IMR-90 (cell line): ENCODE results near the gene LRIG1. TPM values are rescaled to one million over a fixed set of nuclear protein-coding genes. Genes with fewer than 3 reads are reported as not detected.

Source experiments
- ATAC-seq: fragments of 200-7000 bp; cut with Tn5 transposase; 2 replicates; pipeline ENCODE4 v1.9.1; 2020; ENCODE audit warnings: low read depth, mild to moderate bottlenecking, moderate library complexity
- BruUV-seq: library from RNA; stranded (reverse); fragments of 400-500 nt; replicated peaks from 2 replicates; lab custom pipeline; 2021; lab: Mats Ljungman, UMichigan
- CTCF ChIA-PET: fragments of 300-600 bp; formaldehyde crosslinking; extraction: SDS; loops from one replicate; lab custom pipeline; 2021; ENCODE audit warnings: antibody characterized with exemption; lab: Yijun Ruan, JAX
- POLR2A ChIA-PET: fragments of 300-600 bp; sonication (Branson Sonifier 250); formaldehyde crosslinking; loops from one replicate; lab custom pipeline; 2022; ENCODE audit warnings: antibody characterized with exemption; ENCODE audit not compliant: unreplicated experiment; lab: Charles Lee
- DNase-seq: peaks from one replicate; pipeline ENCODE4 v3.0.0; 2013
- H2AFZ ChIP-seq: replicated peaks from 2 replicates; pipeline ENCODE3; 2013; ENCODE audit warnings: low read length, mild to moderate bottlenecking; ENCODE audit not compliant: poor library complexity
- H2AK5ac ChIP-seq: 2 replicates; pipeline ENCODE4 v1.6.1; 2013; ENCODE audit warnings: low read depth, low read length, inconsistent platforms
- H2AK9ac ChIP-seq: replicated peaks from 2 replicates; pipeline ENCODE3; 2013; ENCODE audit warnings: mild to moderate bottlenecking, low read depth, low read length, moderate library complexity; ENCODE audit not compliant: poor library complexity
- H2BK120ac ChIP-seq: 2 replicates; pipeline ENCODE4 v1.6.1; 2013; ENCODE audit warnings: low read depth, low read length, inconsistent platforms
- H2BK15ac ChIP-seq: 3 replicates; pipeline ENCODE4 v1.6.1; 2013; ENCODE audit warnings: low read depth, low read length, inconsistent platforms
- H2BK20ac ChIP-seq: 2 replicates; pipeline ENCODE4 v1.6.1; 2013; ENCODE audit warnings: low read depth, mild to moderate bottlenecking, inconsistent platforms, low read length, moderate library complexity
- H2BK5ac ChIP-seq: 2 replicates; pipeline ENCODE4 v1.6.1; 2013; ENCODE audit warnings: mild to moderate bottlenecking, low read depth, low read length, inconsistent platforms; ENCODE audit not compliant: poor library complexity, severe bottlenecking
- H3K14ac ChIP-seq: replicated peaks from 2 replicates; pipeline ENCODE4 v1.6.1; 2013; ENCODE audit warnings: low read depth, low read length, inconsistent platforms
- H3K18ac ChIP-seq: 2 replicates; pipeline ENCODE4 v1.6.1; 2013; ENCODE audit warnings: low read depth, low read length, control low read depth
- H3K23ac ChIP-seq: 2 replicates; pipeline ENCODE4 v1.6.1; 2013; ENCODE audit warnings: low read depth, low read length, inconsistent platforms
- H3K27ac ChIP-seq: 2 replicates; pipeline ENCODE4 v1.5.1; 2013; ENCODE audit warnings: mild to moderate bottlenecking, control low read depth, low read length; ENCODE audit not compliant: insufficient read depth
- H3K27me3 ChIP-seq: 2 replicates; pipeline ENCODE4 v1.6.1; 2013; ENCODE audit warnings: low read length; ENCODE audit not compliant: control insufficient read depth, insufficient read depth
- H3K36me3 ChIP-seq: 2 replicates; pipeline ENCODE4 v1.6.1; 2013; ENCODE audit warnings: low read length, mixed read lengths; ENCODE audit not compliant: control insufficient read depth, insufficient read depth
- H3K4ac ChIP-seq: 2 replicates; pipeline ENCODE4 v1.6.1; 2013; ENCODE audit warnings: low read depth, low read length, inconsistent platforms
- H3K4me1 ChIP-seq: 2 replicates; pipeline ENCODE4 v1.6.1; 2013; ENCODE audit warnings: low read length, mixed read lengths; ENCODE audit not compliant: control insufficient read depth, insufficient read depth
- H3K4me2 ChIP-seq: 2 replicates; pipeline ENCODE4 v1.6.1; 2013; ENCODE audit warnings: low read depth, mild to moderate bottlenecking, control low read depth, low read length, moderate library complexity
- H3K4me3 ChIP-seq: 2 replicates; pipeline ENCODE4 v1.5.1; 2013; ENCODE audit warnings: low read depth, mild to moderate bottlenecking, control low read depth, low read length, moderate library complexity; ENCODE audit not compliant: insufficient read depth
- H3K56ac ChIP-seq: 2 replicates; pipeline ENCODE4 v1.6.1; 2013; ENCODE audit warnings: low read length, inconsistent platforms; ENCODE audit not compliant: insufficient read depth; ENCODE audit errors: extremely low read depth
- H3K79me1 ChIP-seq, 2 experiments: 2 replicates each; pipeline ENCODE4 v1.6.1; 2013; ENCODE audit warnings: low read length in 2 of 2, inconsistent platforms in 1 of 2, low read depth in 1 of 2
- H3K9ac ChIP-seq: 2 replicates; pipeline ENCODE4 v1.6.1; 2013; ENCODE audit warnings: low read depth, low read length, control low read depth
- H3K9me1 ChIP-seq: 2 replicates; pipeline ENCODE4 v1.6.1; 2013; ENCODE audit warnings: low read length, inconsistent platforms; ENCODE audit not compliant: insufficient read depth
- H3K9me3 ChIP-seq: 2 replicates; pipeline ENCODE4 v1.6.1; 2013; ENCODE audit warnings: low read length; ENCODE audit not compliant: control insufficient read depth, insufficient read depth
- H4K20me1 ChIP-seq: 2 replicates; pipeline ENCODE4 v1.6.1; 2013; ENCODE audit warnings: low read length, inconsistent platforms; ENCODE audit not compliant: insufficient read depth
- H4K5ac ChIP-seq: 2 replicates; pipeline ENCODE4 v1.6.1; 2013; ENCODE audit warnings: mild to moderate bottlenecking, low read depth, low read length, control low read depth
- H4K8ac ChIP-seq, 2 experiments: 2 replicates each; pipeline ENCODE4 v1.6.1; 2013; ENCODE audit warnings: low read depth in 2 of 2, low read length in 2 of 2, control low read depth in 1 of 2, inconsistent platforms in 1 of 2
- H4K91ac ChIP-seq: 2 replicates; pipeline ENCODE4 v1.6.1; 2013; ENCODE audit warnings: low read depth, low read length, inconsistent platforms; ENCODE audit not compliant: insufficient read depth
- CEBPB ChIP-seq: IDR thresholded peaks from 2 replicates; pipeline ENCODE4 v1.6.1; 2012; ENCODE audit warnings: low read depth, low read length, improper control_type of control experiment
- MAFK ChIP-seq: IDR thresholded peaks from 2 replicates; pipeline ENCODE4 v1.6.1; 2012; ENCODE audit warnings: low read depth, low read length, improper control_type of control experiment
- NFE2L2 ChIP-seq: fragments of 150-350 bp; IDR thresholded peaks from 2 replicates; pipeline ENCODE4 v1.6.1; 2016; ENCODE audit warnings: low read depth, mild to moderate bottlenecking, low read length
- SMC3 ChIP-seq: fragments of 150-350 bp; IDR thresholded peaks from 2 replicates; pipeline ENCODE4 v1.6.1; 2016; ENCODE audit warnings: low read depth, mild to moderate bottlenecking, antibody characterized with exemption, low read length, moderate library complexity
- WGBS, 2 experiments: methylation state at CpG; one replicate each; pipeline versions ENCODE4 v1.1.5 to v1.1.7; 2013; ENCODE audit warnings: missing lambda C conversion rate in 2 of 2; ENCODE audit not compliant: insufficient read length in 1 of 2; ENCODE audit errors: extremely low coverage in 2 of 2; 5-methylcytosine and 5-hydroxymethylcytosine counted together
- dilution Hi-C: fragments of 300-500 bp; cut with HindIII; formaldehyde crosslinking; loops from one replicate; pipeline ENCODE4 v1.14.3; 2018; ENCODE audit warnings: low sequenced_read_pairs; ENCODE audit not compliant: unreplicated experiment
- in situ Hi-C: fragments of 300-500 bp; cut with MboI; formaldehyde crosslinking; loops from 3 replicates; pipeline ENCODE4 v1.14.3; 2019; ENCODE audit warnings: low sequenced_read_pairs, inconsistent platforms, mixed read lengths
- intact Hi-C: fragments of 100-400 bp; cut with micrococcal nuclease; formaldehyde crosslinking; loops from 2 replicates; pipeline ENCODE4 v1.10.0; 2022
- polyA plus RNA-seq, 3 experiments: library from polyadenylated mRNA; depleted of rRNA; stranded (reverse); fragments of >200 nt; gene quantifications; 2 replicates each; pipeline ENCODE4 v1.2.3, GENCODE V29; 2012; ENCODE audit warnings: low replicate concordance in 1 of 3
- total RNA-seq: library from RNA; depleted of rRNA; stranded (reverse); fragments of >200 nt; gene quantifications from 2 replicates; pipeline ENCODE4 v1.2.3, GENCODE V29; 2012

The LRIG1 gene
- total and polyA plus RNA-seq, 2 of the 4 experiments (the other 2 are of a cell fraction), result 62.8 to 87.8 TPM

GRCh38 chr3:66415867-66416428 lies 84.9 kb downstream of the LRIG1 start:
- in situ Hi-C loops (loop anchor here (10.0 kb wide), 1 partner anchor 179 kb away; no protein-coding TSS in a partner anchor), dilution Hi-C loops (no loop called here)

More at GRCh38 chr3:66415867-66416428, 84.9 kb downstream of the LRIG1 start:
- no peak overlapping the region for H2BK120ac ChIP-seq
- no peak overlapping the region for H3K27ac ChIP-seq
- POLR2A ChIA-PET, result no interaction called here
- H3K23ac ChIP-seq, result no peak overlapping the region; the same call in 1 of the 2 replicates
- no peak overlapping the region for H2BK5ac ChIP-seq
- ATAC-seq (no peak), DNase-seq (no peak)
- TF ChIP-seq SMC3 (no peak), CEBPB (no peak), MAFK (no peak), NFE2L2 (no peak)
- no peak overlapping the region for H3K18ac ChIP-seq
- no TSS peak for BruUV-seq
- H3K4ac ChIP-seq, result peak overlapping the region; percentile 11; the same call in 1 of the 2 replicates
- H3K9me1 ChIP-seq, result peaks cover 10% of the 10 kb centered on the region
- intact Hi-C loops, result loop anchor here (10.0 kb wide), 1 partner anchor 179 kb away; no protein-coding TSS in a partner anchor
- 80% methylated on average over 1 of the region's 5 CpGs; no CpG with 5 or more reads in 1 of the 2 experiments for WGBS, 2 experiments
- H2BK20ac ChIP-seq, result peak overlapping the region; percentile 20; the same call in 1 of the 2 replicates
- H3K79me1 ChIP-seq, result peaks cover 23 to 69% of the 10 kb centered on the region in 2 experiments
- no peak overlapping the region for H4K8ac ChIP-seq
- CTCF ChIA-PET, result no interaction called here
- no peak overlapping the region for H3K4me2 ChIP-seq
- H4K20me1 ChIP-seq, result no peaks in the 10 kb centered on the region
- H2AK5ac ChIP-seq, result 0 out of 2 replicates have a peak overlapping the region, but pooled peaks have one; percentile 3
- H3K27me3 ChIP-seq, result no peaks in the 10 kb centered on the region
- H3K14ac ChIP-seq, result no peak overlapping the region
- H3K4me1 ChIP-seq, result peaks cover 30% of the 10 kb centered on the region
- no peak overlapping the region for H3K56ac ChIP-seq
- no peaks in the 10 kb centered on the region for H3K9me3 ChIP-seq
- no peak overlapping the region for H3K9ac ChIP-seq
- no peak overlapping the region for H3K4me3 ChIP-seq
- H2AFZ ChIP-seq, result no peak overlapping the region
- no peak overlapping the region for H2AK9ac ChIP-seq
- H2BK15ac ChIP-seq, result peak overlapping the region; percentile 51; the same call in 2 of the 3 replicates
- H4K5ac ChIP-seq, result peak overlapping the region; percentile 51; the same call in 1 of the 2 replicates
- H3K36me3 ChIP-seq, result peaks cover 29% of the 10 kb centered on the region
- no peak overlapping the region for H4K91ac ChIP-seq
